Spleen (tissue), 7 donors: ENCODE data around the gene CCDC154.

Experiments used
- CTCF ChIP-seq, 11 experiments: fragments of 200-600 bp in 7 of 11; fragments of 450-650 bp in 4 of 11; sonication (generic) in 4 of 11; IDR thresholded peaks in 8 of 11; conservative IDR thresholded peaks in 3 of 11; 1 replicate in 7 of 11; 2 replicates in 4 of 11; pipeline versions ENCODE4 v1.4.0 to v1.8.0; 2016 to 2021; ENCODE audit warnings: antibody characterized with exemption in 11 of 11, inconsistent platforms in 4 of 11, mild to moderate bottlenecking in 1 of 11
- POLR2A ChIP-seq, 3 donors: fragments of 450-650 bp; IDR thresholded peaks; one replicate each; pipeline ENCODE4 v1.5.1; 2017; ENCODE audit warnings: antibody characterized with exemption in 3 of 3, mild to moderate bottlenecking in 1 of 3
- donor health status: DM: no; HTN: no; CAD: no; lungs with moderate emphysema.
- donor health status: DM: no; HTN: no; CAD: no.
- donor health status: DM: no; HTN: no; CAD: no.

GRCh38 chr16:1438229-1439057, 5.9 kb downstream of the CCDC154 start:
- TF ChIP-seq CTCF (IDR thresholded peaks at IDR 0.05 in 8 of 11, conservative IDR thresholded peaks at IDR 0.05 in 3 of 11) = no peak
- no peak for TF ChIP-seq POLR2A (IDR thresholded peaks at IDR 0.05)
